Hepatocyte (in vitro differentiated cells): ENCODE results near the gene DNER. TPM values are rescaled to one million over a fixed set of nuclear protein-coding genes. Genes with fewer than 3 reads are reported as not detected.

Experiments
- DNase-seq: peaks from one replicate; pipeline ENCODE4 v3.0.0-alpha.2; 2016; ENCODE audit warnings: low spot score
- H2AFZ ChIP-seq: fragments of 200-600 bp; sonication (generic); 2 replicates; pipeline ENCODE4 v1.6.0; 2016; ENCODE audit warnings: antibody characterized with exemption, mild to moderate bottlenecking
- H3K27ac ChIP-seq: fragments of 200-600 bp; sonication (generic); 2 replicates; pipeline ENCODE4 v1.5.1; 2016; ENCODE audit warnings: mild to moderate bottlenecking
- H3K27me3 ChIP-seq: fragments of 200-600 bp; sonication (generic); 2 replicates; pipeline ENCODE4 v1.6.1; 2016
- H3K36me3 ChIP-seq: fragments of 200-600 bp; sonication (generic); replicated peaks from 2 replicates; pipeline ENCODE4 v1.5.1; 2016; ENCODE audit warnings: low read depth; ENCODE audit not compliant: insufficient read depth
- H3K4me1 ChIP-seq: fragments of 200-600 bp; sonication (generic); 2 replicates; pipeline ENCODE4 v1.5.1; 2016; ENCODE audit warnings: mild to moderate bottlenecking, moderate library complexity; ENCODE audit not compliant: insufficient read depth
- H3K4me2 ChIP-seq: fragments of 200-600 bp; sonication (generic); 2 replicates; pipeline ENCODE4 v1.6.0; 2016
- H3K4me3 ChIP-seq: fragments of 200-600 bp; sonication (generic); 2 replicates; pipeline ENCODE4 v1.5.1; 2016; ENCODE audit warnings: mild to moderate bottlenecking
- H3K79me2 ChIP-seq: fragments of 200-600 bp; sonication (generic); 2 replicates; pipeline ENCODE4 v1.6.0; 2017; ENCODE audit warnings: mild to moderate bottlenecking
- H3K9me2 ChIP-seq: fragments of 200-600 bp; sonication (generic); replicated peaks from 2 replicates; pipeline ENCODE4 v1.6.0; 2017; ENCODE audit warnings: mild to moderate bottlenecking; ENCODE audit not compliant: insufficient read depth
- H3K9me3 ChIP-seq: fragments of 200-600 bp; sonication (generic); 2 replicates; pipeline ENCODE4 v1.5.1; 2016; ENCODE audit warnings: low read depth, mild to moderate bottlenecking
- H4K20me1 ChIP-seq: fragments of 200-600 bp; sonication (generic); 2 replicates; pipeline ENCODE4 v1.6.0; 2016; ENCODE audit warnings: mild to moderate bottlenecking; ENCODE audit not compliant: insufficient read depth, poor library complexity, severe bottlenecking
- EZH2 ChIP-seq: fragments of 200-600 bp; sonication (generic); IDR thresholded peaks from 2 replicates; pipeline ENCODE4 v1.6.1; 2016; ENCODE audit warnings: antibody characterized with exemption, mild to moderate bottlenecking, borderline replicate concordance
- EZH2phosphoT487 ChIP-seq: fragments of 200-600 bp; sonication (generic); IDR thresholded peaks from one replicate; pipeline ENCODE4 v1.6.1; 2018; ENCODE audit warnings: antibody characterized with exemption, mild to moderate bottlenecking, low read depth, moderate library complexity; ENCODE audit not compliant: unreplicated experiment, severe bottlenecking
- WGBS: methylation state at CpG from one replicate; pipeline ENCODE4 v1.1.6; 2016; ENCODE audit warnings: low lambda C conversion rate; ENCODE audit errors: missing lambda C conversion rate; 5-methylcytosine and 5-hydroxymethylcytosine counted together
- polyA plus RNA-seq: library from polyadenylated mRNA; unstranded; fragments of >200 nt; fragmentation: Nextera tagmentation; extraction: Ambion mirVana; gene quantifications from 2 replicates; pipeline ENCODE4 v1.2.1, GENCODE V29; 2016
- total RNA-seq: library from RNA; depleted of rRNA; stranded (reverse); fragments of >200 nt; gene quantifications from 2 replicates; pipeline ENCODE4 v1.2.3, GENCODE V29; 2014
- TF ChIP-seq, protein P1 (sequence below): fragments of 200-600 bp; sonication (generic); IDR thresholded peaks from 2 replicates; pipeline ENCODE4 v1.5.1; 2016; ENCODE audit warnings: antibody characterized with exemption, mild to moderate bottlenecking; ENCODE audit not compliant: poor library complexity

Gene DNER
- total and polyA plus RNA-seq, 2 experiments from 2014 or later, result 0.37 TPM; not detected in 1

DNA sequence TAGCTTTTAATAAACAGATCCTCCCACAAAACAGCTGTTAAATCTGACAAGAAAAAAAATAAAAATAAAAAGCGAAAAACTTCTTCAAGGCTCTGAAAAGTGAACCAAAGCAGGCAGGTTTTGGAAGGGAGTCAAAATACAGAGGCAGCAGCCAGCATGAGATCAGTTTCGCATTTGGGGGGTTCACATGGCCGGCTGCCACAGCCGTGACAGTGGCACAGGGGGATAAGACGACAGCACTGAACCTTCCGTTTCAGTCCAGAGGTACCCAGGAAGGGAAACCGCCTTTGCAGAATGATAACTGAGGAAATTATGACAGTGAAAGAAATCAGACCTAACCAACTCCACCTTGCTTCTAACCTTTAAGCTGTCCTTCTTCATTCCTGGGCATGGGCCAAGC is 246.6 kb downstream of the DNER start:
- no peaks in the 10 kb centered on the region for H3K9me3 ChIP-seq
- H3K4me2 ChIP-seq, result peak overlapping the region; percentile 24
- no peaks in the 10 kb centered on the region for H4K20me1 ChIP-seq
- 68% methylated on average over 7 of the region's 7 CpGs for WGBS
- no peaks in the 10 kb centered on the region for H3K27me3 ChIP-seq
- no peak overlapping the region for H3K27ac ChIP-seq
- H3K4me1 ChIP-seq, result no peaks in the 10 kb centered on the region
- TF ChIP-seq EZH2, result no peak
- TF ChIP-seq EZH2phosphoT487, result no peak
- H3K4me3 ChIP-seq, result no peak overlapping the region
- no peaks in the 10 kb centered on the region for H3K36me3 ChIP-seq
- no peaks in the 10 kb centered on the region for H3K9me2 ChIP-seq
- DNase-seq, result no peak
- H2AFZ ChIP-seq, result no peak overlapping the region
- H3K79me2 ChIP-seq, result no peaks in the 10 kb centered on the region

DNA sequence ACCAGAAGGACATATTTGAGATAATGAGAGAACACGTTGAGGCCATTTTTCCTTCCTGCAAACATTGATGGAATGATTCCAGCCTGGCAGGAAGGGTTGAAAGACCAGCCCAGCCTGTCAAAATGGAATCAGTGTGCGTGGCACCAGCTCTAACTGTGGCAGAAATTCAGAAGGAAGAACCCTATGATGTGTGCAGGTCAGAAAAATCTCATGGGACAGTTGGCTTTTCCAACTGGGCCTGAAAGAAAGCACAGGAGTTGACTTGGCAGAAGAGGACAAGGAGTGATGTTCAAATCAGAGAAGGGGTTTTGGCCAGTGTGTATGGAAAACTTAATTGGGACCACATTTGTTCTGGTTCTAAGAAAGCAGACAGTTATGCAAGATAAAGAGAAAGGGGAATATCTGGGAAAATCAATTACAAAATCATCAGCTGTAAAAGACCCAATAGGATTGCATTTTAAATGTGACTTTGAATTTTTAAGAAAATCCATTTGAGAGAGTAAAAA is 250.5 kb downstream of the DNER start:
- no peaks in the 10 kb centered on the region for H3K36me3 ChIP-seq
- DNase-seq, result no peak
- no peak overlapping the region for H3K4me2 ChIP-seq
- no peaks in the 10 kb centered on the region for H3K9me3 ChIP-seq
- no peak overlapping the region for H3K27ac ChIP-seq
- H3K4me1 ChIP-seq, result no peaks in the 10 kb centered on the region
- H3K27me3 ChIP-seq, result no peaks in the 10 kb centered on the region
- no peaks in the 10 kb centered on the region for H3K79me2 ChIP-seq
- H3K9me2 ChIP-seq, result no peaks in the 10 kb centered on the region
- H3K4me3 ChIP-seq, result no peak overlapping the region
- no peaks in the 10 kb centered on the region for H4K20me1 ChIP-seq
- TF ChIP-seq EZH2 (no peak), EZH2phosphoT487 (no peak)
- TF ChIP-seq, protein P1, sequence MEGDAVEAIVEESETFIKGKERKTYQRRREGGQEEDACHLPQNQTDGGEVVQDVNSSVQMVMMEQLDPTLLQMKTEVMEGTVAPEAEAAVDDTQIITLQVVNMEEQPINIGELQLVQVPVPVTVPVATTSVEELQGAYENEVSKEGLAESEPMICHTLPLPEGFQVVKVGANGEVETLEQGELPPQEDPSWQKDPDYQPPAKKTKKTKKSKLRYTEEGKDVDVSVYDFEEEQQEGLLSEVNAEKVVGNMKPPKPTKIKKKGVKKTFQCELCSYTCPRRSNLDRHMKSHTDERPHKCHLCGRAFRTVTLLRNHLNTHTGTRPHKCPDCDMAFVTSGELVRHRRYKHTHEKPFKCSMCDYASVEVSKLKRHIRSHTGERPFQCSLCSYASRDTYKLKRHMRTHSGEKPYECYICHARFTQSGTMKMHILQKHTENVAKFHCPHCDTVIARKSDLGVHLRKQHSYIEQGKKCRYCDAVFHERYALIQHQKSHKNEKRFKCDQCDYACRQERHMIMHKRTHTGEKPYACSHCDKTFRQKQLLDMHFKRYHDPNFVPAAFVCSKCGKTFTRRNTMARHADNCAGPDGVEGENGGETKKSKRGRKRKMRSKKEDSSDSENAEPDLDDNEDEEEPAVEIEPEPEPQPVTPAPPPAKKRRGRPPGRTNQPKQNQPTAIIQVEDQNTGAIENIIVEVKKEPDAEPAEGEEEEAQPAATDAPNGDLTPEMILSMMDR, result no peak
- no peak overlapping the region for H2AFZ ChIP-seq
- WGBS, result 57% methylated on average over 2 of the region's 2 CpGs

DNA sequence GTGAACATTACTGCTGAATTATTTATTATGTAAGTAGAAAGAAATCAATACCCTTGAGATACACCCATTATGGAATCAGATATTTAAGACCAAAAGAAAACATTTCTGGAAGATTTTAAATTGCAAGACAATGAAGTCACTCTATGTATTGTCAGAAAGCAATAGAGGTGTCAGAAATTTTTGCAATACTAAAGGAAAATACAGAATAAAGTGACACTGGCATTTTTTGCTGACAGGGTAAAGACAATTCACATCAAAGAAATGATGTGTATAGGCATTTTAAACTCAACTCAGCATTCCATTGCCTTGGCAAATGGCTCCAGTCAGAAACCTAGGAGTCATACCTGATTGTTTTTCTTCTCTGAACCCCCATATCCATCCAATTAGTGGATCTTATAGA is 252.2 kb downstream of the DNER start:
- Histone ChIP-seq H3K9me3 (no peaks in the 10 kb centered on the region), H3K27ac (no peak overlapping the region), H3K4me2 (no peak overlapping the region), H3K4me3 (no peak overlapping the region), H3K36me3 (no peaks in the 10 kb centered on the region), H3K27me3 (no peaks in the 10 kb centered on the region), H2AFZ (no peak overlapping the region), H3K4me1 (no peaks in the 10 kb centered on the region), H3K79me2 (no peaks in the 10 kb centered on the region), H3K9me2 (no peaks in the 10 kb centered on the region), H4K20me1 (no peaks in the 10 kb centered on the region)
- no peak for DNase-seq
- TF ChIP-seq EZH2 (no peak), EZH2phosphoT487 (no peak)
- TF ChIP-seq, protein P1, result no peak

DNA sequence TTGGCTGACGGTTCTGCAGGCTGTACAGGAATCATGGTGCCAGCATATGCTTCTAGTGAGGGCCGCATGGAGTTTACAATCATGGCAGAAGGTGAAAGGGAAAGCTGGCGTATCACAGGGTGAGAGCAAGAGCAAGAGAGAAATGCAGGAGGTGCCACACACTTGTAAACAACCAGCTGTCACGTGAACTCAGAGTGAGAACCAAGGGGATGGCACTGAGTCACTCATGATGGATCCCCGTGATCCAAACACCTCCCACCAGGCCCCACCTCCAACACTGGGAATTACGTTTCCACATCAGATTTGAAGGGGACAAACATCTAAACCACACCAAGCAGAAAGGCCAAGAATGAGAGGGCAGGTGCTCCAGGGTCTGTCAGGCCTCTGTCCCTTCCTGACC is 258.3 kb downstream of the DNER start:
- Histone ChIP-seq H4K20me1 (no peaks in the 10 kb centered on the region), H3K27ac (no peak overlapping the region), H3K36me3 (no peaks in the 10 kb centered on the region), H3K79me2 (no peaks in the 10 kb centered on the region), H3K9me3 (no peaks in the 10 kb centered on the region), H3K4me1 (no peaks in the 10 kb centered on the region), H3K4me3 (no peak overlapping the region), H3K4me2 (no peak overlapping the region), H3K27me3 (no peaks in the 10 kb centered on the region), H3K9me2 (no peaks in the 10 kb centered on the region), H2AFZ (no peak overlapping the region)
- WGBS, result 93% methylated on average over 6 of the region's 6 CpGs
- TF ChIP-seq EZH2phosphoT487 (no peak), EZH2 (no peak)
- TF ChIP-seq, protein P1, result no peak
- no peak for DNase-seq
